ENCODE results near the gene GFY.

GFY gene

GRCh38 chr19:49453013-49453756, 28.0 kb downstream of the GFY start, which contains the start of gene ALDH16A1 (continued):
- TF ChIP-seq ZNF580 (tag by site-specific recombination; IDR thresholded peaks at IDR 0.05) (no peak), GLIS2 (tag by site-specific recombination; IDR thresholded peaks at IDR 0.05) (no peak), HOXA7 (CRISPR knock-in tag; IDR thresholded peaks at IDR 0.05; ENCODE audit: borderline replicate concordance) (no peak), ZNF26 (tag by site-specific recombination; IDR thresholded peaks at IDR 0.05) (no peak), ZNF354C (tag by site-specific recombination; IDR thresholded peaks at IDR 0.05; ENCODE audit: borderline replicate concordance, low read depth) (no peak), ZNF350 (tag by site-specific recombination; IDR thresholded peaks at IDR 0.05) (no peak), ZNF211 (tag by site-specific recombination; IDR thresholded peaks at IDR 0.05; ENCODE audit: low read depth) (no peak), ZNF280D (tag by site-specific recombination; IDR thresholded peaks at IDR 0.05) (no peak), ZNF157 (tag by site-specific recombination; IDR thresholded peaks at IDR 0.05) (no peak), KLF1 (tag by site-specific recombination; IDR thresholded peaks at IDR 0.05) (no peak), ZNF221 (tag by site-specific recombination; IDR thresholded peaks at IDR 0.05; ENCODE audit: borderline replicate concordance) (no peak), ZNF175 (tag by site-specific recombination; IDR thresholded peaks at IDR 0.05) (no peak), ZNF548 (tag by site-specific recombination; IDR thresholded peaks at IDR 0.05) (no peak), ZBTB6 (tag by site-specific recombination; IDR thresholded peaks at IDR 0.05) (no peak), ZNF394 (tag by site-specific recombination; IDR thresholded peaks at IDR 0.05; ENCODE audit: borderline replicate concordance) (peak; percentile 28; the same call in 1 of the 2 replicates), SP3 (tag by site-specific recombination; IDR thresholded peaks at IDR 0.05) (peak; percentile 88), ZNF645 (tag by site-specific recombination; IDR thresholded peaks at IDR 0.05) (no peak), ZNF18 (tag by site-specific recombination; IDR thresholded peaks at IDR 0.05) (no peak), ZNF398 (tag by site-specific recombination; IDR thresholded peaks at IDR 0.05) (no peak), ZNF768 (tag by site-specific recombination; IDR thresholded peaks at IDR 0.05) (no peak), ZNF830 (tag by site-specific recombination; IDR thresholded peaks at IDR 0.05; ENCODE audit: low read depth) (no peak), KLF8 (tag by site-specific recombination; IDR thresholded peaks at IDR 0.05) (no peak), PATZ1 (tag by site-specific recombination; IDR thresholded peaks at IDR 0.05) (peak; percentile 7; the same call in 1 of the 2 replicates), GFI1B (tag by site-specific recombination; IDR thresholded peaks at IDR 0.05) (no peak), ZNF707 (tag by site-specific recombination; IDR thresholded peaks at IDR 0.05) (no peak), ZNF549 (tag by site-specific recombination; IDR thresholded peaks at IDR 0.05) (no peak), ZNF621 (tag by site-specific recombination; IDR thresholded peaks at IDR 0.05) (no peak)
